ENCODE results near the gene OR4D11.

Gene OR4D11

DNA sequence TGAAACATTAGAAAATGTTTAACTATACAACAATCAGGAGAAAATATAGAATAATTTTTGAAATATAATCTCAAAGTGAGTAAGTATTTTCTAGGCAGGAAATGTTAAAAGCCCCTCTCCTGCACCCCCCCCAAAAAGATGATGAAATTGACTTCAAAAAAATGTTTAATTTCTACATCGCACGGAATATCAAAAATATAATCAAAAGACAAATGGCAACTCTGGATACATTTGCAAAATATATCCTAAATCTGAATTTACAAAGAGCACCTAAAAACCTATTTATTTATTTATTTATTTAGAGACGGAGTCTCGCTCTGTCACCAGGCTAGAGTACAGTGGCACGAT, 44.9 kb downstream of the OR4D11 start:
- no peak for DNase-seq (ENCODE audit: low read depth in 2 of 2)

DNA sequence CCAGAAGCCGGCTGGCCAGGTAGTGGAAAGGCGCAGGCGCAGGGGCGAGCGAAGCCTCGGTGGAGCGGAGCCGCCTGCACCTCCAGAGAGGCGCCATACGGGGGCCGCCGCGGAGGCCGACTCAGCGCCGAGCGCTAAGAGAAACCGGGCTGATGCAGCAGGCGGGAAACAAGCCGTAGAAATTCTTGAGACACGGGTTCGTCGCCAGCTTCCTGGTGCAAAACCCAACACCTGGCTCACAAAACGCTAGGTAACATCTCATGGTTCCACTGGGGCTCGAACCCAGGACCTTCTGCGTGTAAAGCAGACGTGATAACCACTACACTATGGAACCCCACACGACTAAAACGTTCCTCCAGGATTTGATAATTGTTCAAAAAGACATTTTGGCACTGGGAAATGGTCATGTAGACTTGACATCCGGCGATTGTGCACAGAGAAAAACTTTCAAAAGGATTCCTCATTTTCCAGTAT, 47.0 kb downstream of the OR4D11 start:
- DNase-seq (ENCODE audit: low read depth in 2 of 2), result peak; percentile 92 to 93

DNA sequence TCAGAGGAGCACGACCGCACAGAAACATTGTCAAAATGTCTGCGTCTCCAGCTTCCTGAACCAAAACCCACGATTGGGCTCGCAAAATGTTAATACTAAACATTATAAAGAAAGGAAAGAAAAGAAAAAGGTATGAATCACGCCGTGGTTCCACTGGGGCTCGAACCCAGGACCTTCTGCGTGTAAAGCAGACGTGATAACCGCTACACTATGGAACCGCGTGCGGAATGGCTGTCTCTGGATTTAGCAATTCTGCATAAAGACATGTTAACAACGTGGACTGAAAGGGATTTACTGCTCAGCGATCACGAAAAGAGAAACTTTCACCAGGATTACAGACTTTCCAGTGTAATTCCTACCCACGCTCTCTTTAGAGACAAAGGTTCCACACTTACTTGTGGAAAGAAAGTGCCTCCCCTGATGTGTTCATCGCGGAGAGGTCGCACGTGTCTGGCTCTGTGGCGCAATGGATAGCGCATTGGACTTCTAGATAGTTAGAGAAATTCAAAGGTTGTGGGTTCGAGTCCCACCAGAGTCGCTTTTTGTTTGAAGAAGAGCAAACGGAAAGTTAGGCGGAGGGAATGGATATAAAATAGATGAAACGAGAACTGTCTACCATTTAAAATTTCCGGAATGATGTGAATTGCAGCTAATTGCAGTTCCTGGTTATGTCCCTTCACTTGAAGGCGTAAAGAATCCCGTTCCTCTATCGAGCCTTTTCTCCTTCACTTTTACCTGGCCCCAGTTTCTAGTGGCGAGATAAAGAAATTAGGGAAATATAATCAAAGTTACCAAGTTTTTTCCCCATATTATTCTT, 47.7 kb downstream of the OR4D11 start:
- DNase-seq (ENCODE audit: low read depth in 2 of 2), result peak; percentile 85 to 88

DNA sequence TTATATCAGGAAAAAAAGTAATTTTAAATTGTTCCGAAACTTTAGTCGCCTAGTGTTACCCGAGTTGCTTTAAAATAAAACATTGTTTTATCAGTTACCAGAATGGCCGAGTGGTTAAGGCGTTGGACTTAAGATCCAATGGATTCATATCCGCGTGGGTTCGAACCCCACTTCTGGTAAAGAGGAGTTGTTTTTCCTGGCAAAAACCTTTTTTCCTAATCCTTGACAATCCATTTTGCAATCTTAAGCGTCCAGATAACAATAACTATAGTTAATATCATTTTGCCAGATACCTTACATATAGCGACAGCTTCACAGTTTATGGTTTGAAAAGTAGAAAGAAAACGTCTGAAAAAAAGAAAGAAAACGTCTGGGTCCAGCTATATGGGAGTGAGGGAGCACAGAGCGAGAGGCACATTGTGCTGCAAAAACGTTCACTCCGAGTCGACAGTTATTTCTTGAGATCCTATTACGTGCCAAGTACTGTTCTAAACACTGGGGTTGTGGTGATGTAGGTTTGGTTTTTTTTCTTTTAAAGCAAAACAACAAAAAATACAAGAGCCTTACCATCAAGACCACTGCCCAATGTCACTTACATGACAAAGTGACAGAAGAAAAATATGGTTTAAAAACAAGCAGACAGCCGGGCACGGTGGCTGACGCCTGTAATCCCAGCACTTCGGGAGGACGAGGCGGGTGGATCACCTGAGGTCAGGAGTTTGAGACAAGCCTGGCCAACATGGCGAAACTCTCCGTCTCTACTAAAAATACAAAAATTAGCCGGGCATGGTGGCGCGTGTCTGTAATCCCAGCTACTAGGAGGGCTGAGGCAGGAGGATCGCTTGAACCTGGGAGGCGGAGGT, 48.5 kb downstream of the OR4D11 start:
- DNase-seq (ENCODE audit: low read depth in 2 of 2), result peak; percentile 64 to 66

DNA sequence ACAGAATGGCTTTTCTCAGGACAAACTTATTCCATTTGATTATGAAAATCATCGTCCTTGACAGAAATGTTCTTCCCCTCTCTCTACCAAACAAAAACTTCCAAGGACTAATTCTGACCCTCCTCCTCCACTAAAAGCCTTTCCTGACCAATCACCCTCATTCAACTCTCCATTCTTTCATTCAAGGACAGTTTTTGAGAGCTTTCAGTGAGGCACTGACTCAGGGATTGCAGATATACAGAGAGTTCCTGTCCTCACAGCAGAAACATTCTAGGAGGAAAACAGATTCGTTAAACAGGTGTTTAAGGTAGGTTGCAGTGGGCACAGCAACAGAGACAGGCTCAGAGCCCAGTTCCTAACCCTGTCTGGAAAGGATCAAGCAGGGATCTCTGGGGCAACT, 49.5 kb downstream of the OR4D11 start:
- no peak for DNase-seq (ENCODE audit: low read depth in 2 of 2)

DNA sequence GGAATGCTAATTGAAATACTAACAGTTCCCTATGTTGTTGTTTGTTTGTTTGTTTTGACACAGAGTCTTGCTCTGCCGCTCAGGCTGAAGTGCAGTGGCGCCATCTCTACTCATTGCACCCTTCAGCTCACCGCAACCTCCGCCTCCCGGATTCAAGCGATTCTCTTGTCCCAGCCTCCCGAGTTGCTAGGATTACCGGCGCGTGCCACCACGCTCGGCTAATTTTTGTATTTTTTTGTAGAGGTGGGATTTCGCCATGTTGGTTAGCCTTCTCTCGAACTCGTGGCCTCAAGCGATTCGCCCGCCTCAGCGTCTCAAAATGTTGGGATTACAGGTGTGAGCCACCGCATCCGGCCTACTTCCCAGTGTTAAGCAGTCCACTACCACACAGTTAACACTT, 49.9 kb downstream of the OR4D11 start:
- DNase-seq (ENCODE audit: low read depth in 2 of 2), result no peak
